Heart left ventricle (tissue), 13 donors: ENCODE measurements around the gene SMYD4.

ENCODE experiments used
- POLR2A ChIP-seq, 2 donors: fragments of 450-650 bp; IDR thresholded peaks; one replicate each; pipeline ENCODE4 v1.6.1; 2017; ENCODE audit warnings: antibody characterized with exemption in 2 of 2, mild to moderate bottlenecking in 2 of 2, moderate library complexity in 2 of 2
- TF ChIP-seq, protein P1 (sequence below), 12 donors: fragments of 200-600 bp; sonication (generic) in 4 of 12; IDR thresholded peaks; one replicate each; pipeline versions ENCODE4 v1.5.0 to v1.8.0; 2018 to 2022; ENCODE audit warnings: antibody characterized with exemption in 12 of 12, mild to moderate bottlenecking in 5 of 12
- donor health status: ischemic (EF 13 %, LVEDD 7.1; RV severe dilation, severe dysfunction).
- donor health status: DM: no; HTN: yes; CAD: no.
- donor health status: DM: no; HTN: no; CAD: no.
- donor health status: ischemic (EF 25% LVEDD 6.9; RV normal size, moderate dysfunction).
- donor health status: ischemic (EF 25% LVEDD 5.7; RV mildly dilated, moderate dysfunction).
- donor health status: ischemic (EF 35%, LVEDD 5.7; RV mildly dilated, moderate dysfunction).
- donor health status: nonischemic (EF 11% LVEDD 7.7; RV severe dilation, severe dysfunction).
- donor health status: DM: yes; HTN: yes; CAD: no.
- donor health status: PGD.
- donor health status: ischemic (EF 29% LVEDD 5.4; RV normal size, mild dysfunction).
- donor health status: nonischemic (EF 23%, LVEDD 6.1; RV moderate dilation, normal function).

- TF ChIP-seq, protein P1, sequence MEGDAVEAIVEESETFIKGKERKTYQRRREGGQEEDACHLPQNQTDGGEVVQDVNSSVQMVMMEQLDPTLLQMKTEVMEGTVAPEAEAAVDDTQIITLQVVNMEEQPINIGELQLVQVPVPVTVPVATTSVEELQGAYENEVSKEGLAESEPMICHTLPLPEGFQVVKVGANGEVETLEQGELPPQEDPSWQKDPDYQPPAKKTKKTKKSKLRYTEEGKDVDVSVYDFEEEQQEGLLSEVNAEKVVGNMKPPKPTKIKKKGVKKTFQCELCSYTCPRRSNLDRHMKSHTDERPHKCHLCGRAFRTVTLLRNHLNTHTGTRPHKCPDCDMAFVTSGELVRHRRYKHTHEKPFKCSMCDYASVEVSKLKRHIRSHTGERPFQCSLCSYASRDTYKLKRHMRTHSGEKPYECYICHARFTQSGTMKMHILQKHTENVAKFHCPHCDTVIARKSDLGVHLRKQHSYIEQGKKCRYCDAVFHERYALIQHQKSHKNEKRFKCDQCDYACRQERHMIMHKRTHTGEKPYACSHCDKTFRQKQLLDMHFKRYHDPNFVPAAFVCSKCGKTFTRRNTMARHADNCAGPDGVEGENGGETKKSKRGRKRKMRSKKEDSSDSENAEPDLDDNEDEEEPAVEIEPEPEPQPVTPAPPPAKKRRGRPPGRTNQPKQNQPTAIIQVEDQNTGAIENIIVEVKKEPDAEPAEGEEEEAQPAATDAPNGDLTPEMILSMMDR (IDR thresholded peaks at IDR 0.05): peak in 1 of 12 donors; percentile 22
- no peak for TF ChIP-seq POLR2A (IDR thresholded peaks at IDR 0.05)
Measured at GRCh38 chr17:1800240-1800639, 29.5 kb downstream of the SMYD4 start.
